HG02763 (cell line): ENCODE data around the gene GALNTL6.
A peak's percentile ranks its signal among the peaks of the same experiment; 100 is the strongest.

Experiments used
- ATAC-seq: cut with Tn5 transposase; IDR thresholded peaks from one replicate; pipeline ENCODE4 v1.9.1; 2021; ENCODE audit warnings: mild to moderate bottlenecking, moderate library complexity; ENCODE audit not compliant: unreplicated experiment

Gene GALNTL6

GRCh38 chr4:171985129-171985528, 171.9 kb downstream of the GALNTL6 start:
- ATAC-seq = no peak

- no peak for ATAC-seq
These were observed 180.0 kb downstream of the GALNTL6 start for GRCh38 chr4:171993247-171993646.

GRCh38 chr4:172007889-172008288, 194.7 kb downstream of the GALNTL6 start:
- ATAC-seq = no peak

- ATAC-seq = no peak
These were observed 196.4 kb downstream of the GALNTL6 start for GRCh38 chr4:172009446-172010230.

- no peak for ATAC-seq
These were observed 198.0 kb downstream of the GALNTL6 start for GRCh38 chr4:172011196-172011595.

- no peak for ATAC-seq
These were observed 205.2 kb downstream of the GALNTL6 start for GRCh38 chr4:172018358-172018757.

GRCh38 chr4:172035562-172035961, 222.4 kb downstream of the GALNTL6 start:
- no peak for ATAC-seq

- no peak for ATAC-seq
These were observed 227.6 kb downstream of the GALNTL6 start for GRCh38 chr4:172040766-172041165.

GRCh38 chr4:172042714-172043114, 229.5 kb downstream of the GALNTL6 start:
- ATAC-seq = no peak

GRCh38 chr4:172045981-172046380, 232.8 kb downstream of the GALNTL6 start:
- ATAC-seq = no peak

GRCh38 chr4:172048666-172049065, 235.5 kb downstream of the GALNTL6 start:
- ATAC-seq = no peak

- no peak for ATAC-seq
These were observed 237.7 kb downstream of the GALNTL6 start for GRCh38 chr4:172050911-172051310.

GRCh38 chr4:172055046-172055445, 241.8 kb downstream of the GALNTL6 start:
- peak; percentile 63 for ATAC-seq

GRCh38 chr4:172055498-172055897, 242.3 kb downstream of the GALNTL6 start:
- ATAC-seq = no peak

- no peak for ATAC-seq
These were observed 248.0 kb downstream of the GALNTL6 start for GRCh38 chr4:172061204-172061603.

- no peak for ATAC-seq
These were observed 255.3 kb downstream of the GALNTL6 start for GRCh38 chr4:172068506-172068905.

GRCh38 chr4:172073590-172073989, 260.4 kb downstream of the GALNTL6 start:
- ATAC-seq = no peak

GRCh38 chr4:172083272-172083671, 270.1 kb downstream of the GALNTL6 start:
- no peak for ATAC-seq

- no peak for ATAC-seq
These were observed 275.4 kb downstream of the GALNTL6 start for GRCh38 chr4:172088556-172088955.

- ATAC-seq = no peak
These were observed 282.0 kb downstream of the GALNTL6 start for GRCh38 chr4:172095161-172095560.

GRCh38 chr4:172096786-172097185, 283.6 kb downstream of the GALNTL6 start:
- no peak for ATAC-seq

- ATAC-seq = no peak
These were observed 286.2 kb downstream of the GALNTL6 start for GRCh38 chr4:172099376-172099775.

GRCh38 chr4:172103456-172103855, 290.3 kb downstream of the GALNTL6 start:
- ATAC-seq = no peak
